ENCODE data around the gene DLG4.

DLG4 gene

DNA sequence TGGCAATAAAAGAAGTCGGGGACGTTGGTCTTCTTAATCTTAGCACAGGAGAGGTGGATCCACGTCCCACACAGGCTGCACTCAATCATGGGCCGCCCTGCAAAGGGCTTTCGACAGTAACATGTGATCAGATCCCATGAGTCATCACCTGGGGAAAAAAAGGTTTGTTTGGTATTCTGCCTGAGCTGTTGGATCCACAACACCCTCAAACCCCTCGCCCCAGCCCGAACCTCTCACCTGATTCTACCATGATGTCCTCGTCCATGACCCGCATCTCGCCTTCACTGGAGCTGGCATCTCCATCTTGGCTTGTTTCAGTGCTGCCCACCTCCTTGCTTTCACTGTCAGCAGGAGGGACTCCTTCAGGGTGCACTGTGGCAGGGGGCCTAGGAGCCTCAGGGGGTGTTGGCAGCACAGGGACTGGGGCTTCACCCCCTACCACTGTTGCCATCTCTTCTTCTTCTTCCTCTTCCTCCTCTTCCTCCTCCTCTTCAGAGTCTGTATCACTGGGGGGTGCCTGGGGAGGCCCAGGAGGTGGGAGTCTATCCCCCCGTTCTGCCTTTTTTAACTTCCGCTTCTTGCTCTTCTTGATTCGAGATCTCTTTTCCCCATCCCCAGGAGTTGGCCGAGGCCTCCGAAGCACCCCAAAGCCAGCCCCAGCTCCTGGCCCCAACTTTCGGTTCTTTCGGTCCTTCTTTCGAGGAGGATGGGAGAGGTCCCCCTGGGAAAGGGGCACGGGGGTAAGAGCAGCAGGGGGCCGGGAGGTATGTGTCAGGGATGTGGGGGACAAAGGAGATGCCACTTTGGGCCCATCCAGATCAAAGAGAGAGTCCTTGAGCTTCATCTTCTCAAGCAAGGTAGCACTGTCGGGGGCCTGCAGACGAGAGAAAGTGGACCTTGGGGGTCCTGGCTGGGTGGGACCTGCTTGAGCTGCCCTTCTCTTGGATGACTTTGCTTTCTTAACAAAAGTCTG, 16.3 kb upstream of the DLG4 start:
- DNase-seq = peak; percentile 42
- in situ Hi-C loops (cut with HindIII; ENCODE audit: low pct_ligation_motif_present, low sequenced_read_pairs) = no loop called here
- H3K36me3 ChIP-seq (replicated peaks) = peaks cover 35% of the 10 kb centered on the region
- no peaks in the 10 kb centered on the region for H3K27me3 ChIP-seq (replicated peaks)
- TF ChIP-seq, protein P1, sequence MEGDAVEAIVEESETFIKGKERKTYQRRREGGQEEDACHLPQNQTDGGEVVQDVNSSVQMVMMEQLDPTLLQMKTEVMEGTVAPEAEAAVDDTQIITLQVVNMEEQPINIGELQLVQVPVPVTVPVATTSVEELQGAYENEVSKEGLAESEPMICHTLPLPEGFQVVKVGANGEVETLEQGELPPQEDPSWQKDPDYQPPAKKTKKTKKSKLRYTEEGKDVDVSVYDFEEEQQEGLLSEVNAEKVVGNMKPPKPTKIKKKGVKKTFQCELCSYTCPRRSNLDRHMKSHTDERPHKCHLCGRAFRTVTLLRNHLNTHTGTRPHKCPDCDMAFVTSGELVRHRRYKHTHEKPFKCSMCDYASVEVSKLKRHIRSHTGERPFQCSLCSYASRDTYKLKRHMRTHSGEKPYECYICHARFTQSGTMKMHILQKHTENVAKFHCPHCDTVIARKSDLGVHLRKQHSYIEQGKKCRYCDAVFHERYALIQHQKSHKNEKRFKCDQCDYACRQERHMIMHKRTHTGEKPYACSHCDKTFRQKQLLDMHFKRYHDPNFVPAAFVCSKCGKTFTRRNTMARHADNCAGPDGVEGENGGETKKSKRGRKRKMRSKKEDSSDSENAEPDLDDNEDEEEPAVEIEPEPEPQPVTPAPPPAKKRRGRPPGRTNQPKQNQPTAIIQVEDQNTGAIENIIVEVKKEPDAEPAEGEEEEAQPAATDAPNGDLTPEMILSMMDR (IDR thresholded peaks at IDR 0.05; ENCODE audit: low read depth, low read length, missing control alignments) = no peak
- H3K27ac ChIP-seq = peak overlapping the region; percentile 6
- no peak overlapping the region for H3K4me3 ChIP-seq (ENCODE audit: low read depth, low read length)

DNA sequence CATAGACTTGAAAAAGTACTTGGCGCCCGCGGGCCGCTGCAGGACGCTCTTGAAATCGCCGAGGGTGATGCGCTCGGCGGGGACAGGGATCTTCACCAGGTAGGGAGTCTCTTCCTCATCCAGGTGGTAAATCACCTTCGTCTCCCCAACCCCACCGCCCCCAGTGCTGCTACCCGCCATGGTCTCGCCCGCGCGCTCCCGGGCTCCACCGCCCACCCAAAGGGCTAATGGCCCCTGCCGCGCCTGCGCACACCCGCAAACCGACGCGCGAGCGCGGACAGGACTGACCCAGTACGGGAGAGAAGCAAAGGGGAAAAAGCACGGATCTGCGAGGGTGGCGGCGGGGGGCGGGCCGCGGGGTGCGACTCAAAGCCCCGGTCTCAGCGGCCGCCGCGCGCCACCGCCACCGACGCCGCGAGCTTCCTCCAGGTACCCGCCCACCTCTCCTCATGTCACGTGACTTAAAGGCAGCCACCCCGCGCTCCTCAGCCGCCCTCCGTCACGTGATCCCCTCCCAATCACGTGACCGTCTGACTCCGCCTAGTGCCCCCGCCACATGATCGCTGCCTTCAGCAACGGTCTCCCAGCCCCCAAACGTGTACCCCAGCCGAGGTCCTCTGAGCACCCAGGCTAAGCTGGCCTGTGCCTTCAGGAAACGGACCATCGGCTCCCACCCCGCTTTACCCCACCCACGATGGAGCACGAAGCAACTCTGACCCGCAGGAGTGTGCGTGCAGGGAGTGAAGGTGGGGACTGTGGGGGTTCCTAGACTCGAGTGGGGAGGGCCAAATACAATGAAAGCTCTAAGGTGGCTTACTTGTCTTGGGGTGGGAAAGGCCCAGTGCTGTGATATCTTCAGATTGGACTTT, 14.7 kb upstream of the DLG4 start, which contains the start of gene DVL2:
TSS of gene DVL2 (minus strand) at position 435 of the 869 bp plus-strand sequence. CDS start at position 180, 255 bp downstream.
- TF ChIP-seq, protein P1 (IDR thresholded peaks at IDR 0.05; ENCODE audit: low read depth, low read length, missing control alignments) = no peak
- DNase-seq = peak; percentile 91
- Histone ChIP-seq H3K27me3 (replicated peaks) (no peaks in the 10 kb centered on the region), H3K27ac (peak within 1 kb of the TSS; percentile 55), H3K36me3 (replicated peaks) (peaks cover 35% of the 10 kb centered on the region), H3K4me3 (ENCODE audit: low read depth, low read length) (peak within 1 kb of the TSS; percentile 81)
- in situ Hi-C loops (cut with HindIII; ENCODE audit: low pct_ligation_motif_present, low sequenced_read_pairs) = no loop called here

DNA sequence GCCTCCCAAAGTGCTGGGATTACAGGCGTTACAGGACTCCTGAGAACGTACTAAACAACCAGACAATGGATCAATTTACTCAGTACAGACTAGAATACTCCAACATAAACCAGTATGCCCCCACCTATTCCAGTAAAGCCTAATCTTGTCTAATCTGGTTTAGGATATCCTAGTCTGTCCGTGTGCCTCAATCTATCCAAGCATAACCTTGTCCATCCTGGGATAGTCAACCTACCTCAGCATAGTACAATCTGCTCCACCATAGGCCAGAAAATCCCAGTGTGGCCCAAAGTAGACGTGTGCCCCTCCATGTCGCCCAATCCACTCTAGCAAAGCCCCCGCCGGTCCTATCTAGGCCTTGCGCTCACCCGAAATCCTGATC, 14.1 kb upstream of the DLG4 start:
- Histone ChIP-seq H3K36me3 (replicated peaks) (peaks cover 40% of the 10 kb centered on the region), H3K4me3 (ENCODE audit: low read depth, low read length) (peak overlapping the region; percentile 81), H3K27ac (peak overlapping the region; percentile 55), H3K27me3 (replicated peaks) (no peaks in the 10 kb centered on the region)
- in situ Hi-C loops (cut with HindIII; ENCODE audit: low pct_ligation_motif_present, low sequenced_read_pairs) = no loop called here
- TF ChIP-seq, protein P1 (IDR thresholded peaks at IDR 0.05; ENCODE audit: low read depth, low read length, missing control alignments) = no peak
- peak; percentile 33 for DNase-seq

DNA sequence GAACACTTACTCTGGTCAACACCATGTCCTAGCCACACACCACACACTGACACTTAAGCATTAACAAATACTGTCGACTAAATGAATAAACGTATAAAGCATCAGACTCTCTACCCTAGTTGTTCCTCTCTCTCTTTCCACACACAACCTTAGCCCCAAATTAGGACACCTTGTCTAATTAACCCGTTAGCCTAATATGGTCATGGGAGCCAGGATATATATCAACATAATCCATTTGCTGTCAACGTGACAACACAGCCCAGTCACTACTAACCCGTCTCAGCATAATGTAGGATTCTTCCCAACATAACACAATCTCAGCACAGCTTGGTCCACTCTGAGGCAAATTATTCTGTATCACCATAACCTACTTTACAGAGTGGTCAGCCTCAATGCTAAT, 12.5 kb upstream of the DLG4 start:
- Histone ChIP-seq H3K36me3 (replicated peaks) (peaks cover 42% of the 10 kb centered on the region), H3K27ac (no peak overlapping the region), H3K4me3 (ENCODE audit: low read depth, low read length) (no peak overlapping the region), H3K27me3 (replicated peaks) (no peaks in the 10 kb centered on the region)
- in situ Hi-C loops (cut with HindIII; ENCODE audit: low pct_ligation_motif_present, low sequenced_read_pairs) = no loop called here
- no peak for DNase-seq
- TF ChIP-seq, protein P1 (IDR thresholded peaks at IDR 0.05; ENCODE audit: low read depth, low read length, missing control alignments) = no peak

GRCh38 chr17:7229504-7229903, 9.9 kb upstream of the DLG4 start:
- Histone ChIP-seq H3K36me3 (replicated peaks) (peaks cover 40% of the 10 kb centered on the region), H3K4me3 (ENCODE audit: low read depth, low read length) (no peak overlapping the region), H3K27me3 (replicated peaks) (no peaks in the 10 kb centered on the region), H3K27ac (no peak overlapping the region)
- in situ Hi-C loops (cut with HindIII; ENCODE audit: low pct_ligation_motif_present, low sequenced_read_pairs) = no loop called here
- TF ChIP-seq, protein P1 (IDR thresholded peaks at IDR 0.05; ENCODE audit: low read depth, low read length, missing control alignments) = no peak
- no peak for DNase-seq
